Hair follicle dermal papilla cell (primary cell): ENCODE data around the gene MRPL39. TPM values are rescaled to one million over a fixed set of nuclear protein-coding genes. Genes with fewer than 3 reads are reported as not detected.

Experiments used
- total RNA-seq: library from RNA; depleted of rRNA; stranded (reverse); fragments of >200 nt; gene quantifications from 2 replicates; pipeline ENCODE4 v1.2.3, GENCODE V29; 2012

Gene MRPL39
- total RNA-seq, result 10.4 and 17.4 TPM in 2 replicates

GRCh38 chr21:25607151-25608043 lies at the start of gene MRPL39:
MRPL39 (minus strand) TSS chr21:25607481; CDS start chr21:25607475, 6 bp downstream.

GRCh38 chr21:25638660-25639550 lies 31.6 kb upstream of the MRPL39 start, which contains the start of gene JAM2:
JAM2 (plus strand) TSS chr21:25639258; CDS start chr21:25639822, 564 bp downstream.

Other genes starting within 250 kb of the MRPL39 start
- gene JAM2, start 31.8 kb upstream of the MRPL39 start, total RNA-seq, result 14.7 and 16.2 TPM in 2 replicates
- gene ATP5PF, start 127.4 kb upstream of the MRPL39 start, total RNA-seq, result 18.2 and 27.7 TPM in 2 replicates
- 27.1 and 34.6 TPM in 2 replicates for gene GABPA, start 127.5 kb upstream of the MRPL39 start, total RNA-seq